MM.1S (cell line): ENCODE measurements around the gene TMEM86A.
"Not testable (repeated sequence)": the region's sequence is repeated elsewhere in the genome, so short reads cannot be mapped to it uniquely, and the experiment has no call there.

Experiments
- EZH2 ChIP-seq: fragments of 300-600 bp; sonication (generic); optimal IDR thresholded peaks from 2 replicates; pipeline ENCODE3; 2017; ENCODE audit warnings: low read depth, mild to moderate bottlenecking, antibody characterized with exemption, low read length, mixed read lengths
- TF ChIP-seq, protein P1 (sequence below): fragments of 300-600 bp; sonication (generic); IDR thresholded peaks from 2 replicates; pipeline ENCODE4 v1.5.1; 2016; ENCODE audit warnings: antibody characterized with exemption, low read length, mixed read lengths

DNA sequence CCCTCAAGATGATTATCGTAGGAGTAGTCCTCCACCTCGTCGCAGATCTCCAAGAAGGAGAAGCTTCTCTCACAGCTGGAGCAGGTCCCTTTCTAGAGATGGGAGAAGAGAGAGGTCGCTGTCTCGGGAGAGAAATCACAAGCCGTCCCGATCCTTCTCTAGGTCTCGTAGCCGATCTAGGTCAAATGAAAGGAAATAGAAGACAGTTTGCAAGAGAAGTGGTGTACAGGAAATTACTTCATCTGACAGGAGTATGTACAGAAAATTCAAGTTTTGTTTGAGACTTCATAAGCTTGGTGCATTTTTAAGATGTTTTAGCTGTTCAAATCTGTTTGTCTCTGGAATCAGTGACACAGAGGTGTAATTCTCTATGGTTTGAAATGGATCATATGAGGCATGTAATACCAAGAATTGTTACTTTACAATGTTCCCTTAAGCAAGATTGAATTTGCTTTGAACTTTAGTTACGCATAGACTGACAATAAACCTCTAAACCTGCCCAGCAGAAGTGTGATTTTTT lies 33.2 kb upstream of the TMEM86A start:
- not testable (repeated sequence) for TF ChIP-seq EZH2
- TF ChIP-seq, protein P1, sequence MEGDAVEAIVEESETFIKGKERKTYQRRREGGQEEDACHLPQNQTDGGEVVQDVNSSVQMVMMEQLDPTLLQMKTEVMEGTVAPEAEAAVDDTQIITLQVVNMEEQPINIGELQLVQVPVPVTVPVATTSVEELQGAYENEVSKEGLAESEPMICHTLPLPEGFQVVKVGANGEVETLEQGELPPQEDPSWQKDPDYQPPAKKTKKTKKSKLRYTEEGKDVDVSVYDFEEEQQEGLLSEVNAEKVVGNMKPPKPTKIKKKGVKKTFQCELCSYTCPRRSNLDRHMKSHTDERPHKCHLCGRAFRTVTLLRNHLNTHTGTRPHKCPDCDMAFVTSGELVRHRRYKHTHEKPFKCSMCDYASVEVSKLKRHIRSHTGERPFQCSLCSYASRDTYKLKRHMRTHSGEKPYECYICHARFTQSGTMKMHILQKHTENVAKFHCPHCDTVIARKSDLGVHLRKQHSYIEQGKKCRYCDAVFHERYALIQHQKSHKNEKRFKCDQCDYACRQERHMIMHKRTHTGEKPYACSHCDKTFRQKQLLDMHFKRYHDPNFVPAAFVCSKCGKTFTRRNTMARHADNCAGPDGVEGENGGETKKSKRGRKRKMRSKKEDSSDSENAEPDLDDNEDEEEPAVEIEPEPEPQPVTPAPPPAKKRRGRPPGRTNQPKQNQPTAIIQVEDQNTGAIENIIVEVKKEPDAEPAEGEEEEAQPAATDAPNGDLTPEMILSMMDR: not testable (repeated sequence)
